Keratinocyte (primary cell): ENCODE measurements around the gene BCL2. TPM values are rescaled to one million over a fixed set of nuclear protein-coding genes. Genes with fewer than 3 reads are reported as not detected.

ENCODE experiments used
- DNase-seq: peaks from one replicate; pipeline ENCODE4 v3.0.0-alpha.2; 2011; ENCODE audit warnings: low read depth, missing footprints, low spot score
- FAIRE-seq: peaks from 2 replicates; lab custom pipeline; 2011; peaks lifted over from hg19 to GRCh38; lab: Jason Lieb, UNC
- H2AFZ ChIP-seq: 2 replicates; pipeline ENCODE4 v1.6.0; 2012; ENCODE audit warnings: low read length, control low read depth, inconsistent platforms; ENCODE audit not compliant: control insufficient read depth
- H3K27ac ChIP-seq: 2 replicates; pipeline ENCODE4 v1.5.1; 2011; ENCODE audit warnings: low read length; ENCODE audit not compliant: control insufficient read depth, insufficient read depth
- H3K27me3 ChIP-seq: 3 replicates; pipeline ENCODE4 v1.6.0; 2011; ENCODE audit warnings: low read length; ENCODE audit not compliant: control insufficient read depth, insufficient read depth; ENCODE audit errors: extremely low read depth
- H3K36me3 ChIP-seq, 2 experiments: 2 replicates in 1 of 2; 3 replicates in 1 of 2; pipeline ENCODE4 v1.5.1; 2011; ENCODE audit warnings: low read length in 2 of 2, mild to moderate bottlenecking in 1 of 2; ENCODE audit not compliant: control insufficient read depth in 2 of 2, insufficient read depth in 2 of 2; ENCODE audit errors: extremely low read depth in 1 of 2
- H3K4me1 ChIP-seq: 3 replicates; pipeline ENCODE4 v1.5.1; 2011; ENCODE audit warnings: low read length; ENCODE audit not compliant: control insufficient read depth, insufficient read depth; ENCODE audit errors: extremely low read depth
- H3K4me2 ChIP-seq: 3 replicates; pipeline ENCODE4 v1.6.0; 2011; ENCODE audit warnings: low read depth, low read length; ENCODE audit not compliant: control insufficient read depth, insufficient read depth; ENCODE audit errors: extremely low read depth
- H3K4me3 ChIP-seq, 3 experiments: fragments of 200-600 bp in 1 of 3; sonication (generic) in 1 of 3; 2 replicates in 2 of 3; 3 replicates in 1 of 3; pipeline ENCODE4 v1.5.1; 2011 to 2016; ENCODE audit warnings: low read length in 3 of 3, mild to moderate bottlenecking in 3 of 3, control low read depth in 2 of 3, inconsistent platforms in 1 of 3, low read depth in 1 of 3, mixed read lengths in 1 of 3, mixed run types in 1 of 3, moderate library complexity in 1 of 3; ENCODE audit not compliant: control insufficient read depth in 2 of 3, insufficient read depth in 2 of 3; ENCODE audit errors: extremely low read depth in 1 of 3
- H3K79me2 ChIP-seq: 2 replicates; pipeline ENCODE4 v1.6.0; 2012; ENCODE audit warnings: low read length; ENCODE audit not compliant: control insufficient read depth, insufficient read depth
- H3K9ac ChIP-seq: 3 replicates; pipeline ENCODE4 v1.6.0; 2011; ENCODE audit warnings: low read length; ENCODE audit not compliant: control insufficient read depth, insufficient read depth; ENCODE audit errors: extremely low read depth
- H3K9me1 ChIP-seq: 3 replicates; pipeline ENCODE4 v1.6.0; 2011; ENCODE audit warnings: low read length; ENCODE audit not compliant: control insufficient read depth, insufficient read depth; ENCODE audit errors: extremely low read depth
- H3K9me3 ChIP-seq: 2 replicates; pipeline ENCODE4 v1.5.1; 2012; ENCODE audit warnings: low read depth, low read length; ENCODE audit not compliant: control insufficient read depth
- H4K20me1 ChIP-seq: 3 replicates; pipeline ENCODE4 v1.6.0; 2011; ENCODE audit warnings: low read length; ENCODE audit not compliant: control insufficient read depth, insufficient read depth; ENCODE audit errors: extremely low read depth
- EZH2 ChIP-seq: IDR thresholded peaks from one replicate; pipeline ENCODE4 v1.6.1; 2012; ENCODE audit warnings: inconsistent platforms, mild to moderate bottlenecking, low read length, moderate library complexity
- dilution Hi-C: fragments of 300-500 bp; cut with MboI; formaldehyde crosslinking; loops from one replicate; pipeline ENCODE4 v1.7.0; 2020; ENCODE audit warnings: low sequenced_read_pairs; ENCODE audit not compliant: extremely low pct_ligation_motif_present
- polyA plus RNA-seq, 5 experiments: library from polyadenylated mRNA; depleted of rRNA in 3 of 5; stranded (reverse) in 3 of 5; stranded (forward) in 1 of 5; unstranded in 1 of 5; fragments of >200 nt; gene quantifications; 1 replicate in 1 of 5; 2 replicates in 3 of 5; 3 replicates in 1 of 5; pipeline versions ENCODE4 v1.2.1 to v1.2.3, GENCODE V29; 2011 to 2012; ENCODE audit warnings: missing spikeins in 2 of 5, low read depth in 1 of 5, low replicate concordance in 1 of 5
- small RNA-seq, 3 experiments: library from RNA; depleted of rRNA; stranded (forward); fragments of <200 nt; gene quantifications; one replicate each; pipeline ENCODE3, GENCODE V24; 2012; ENCODE audit warnings: low read depth in 3 of 3, low replicate concordance in 1 of 3; ENCODE audit not compliant: insufficient read length in 3 of 3
- TF ChIP-seq, protein P1 (sequence below), 3 experiments: IDR thresholded peaks in 1 of 3; conservative IDR thresholded peaks in 1 of 3; optimal IDR thresholded peaks in 1 of 3; 2 replicates in 2 of 3; 3 replicates in 1 of 3; pipeline versions ENCODE3 to v1.5.1; 2011; ENCODE audit warnings: low read length in 3 of 3, mild to moderate bottlenecking in 3 of 3, moderate library complexity in 2 of 3, control low read depth in 1 of 3, inconsistent platforms in 1 of 3; ENCODE audit not compliant: insufficient read depth in 2 of 3; ENCODE audit errors: extremely low read depth in 1 of 3

Gene BCL2
- polyA plus RNA-seq, 1 donor (not counting 4 experiments of a cell fraction or from before 2014, with no cell fraction given) = 0.30 TPM

DNA sequence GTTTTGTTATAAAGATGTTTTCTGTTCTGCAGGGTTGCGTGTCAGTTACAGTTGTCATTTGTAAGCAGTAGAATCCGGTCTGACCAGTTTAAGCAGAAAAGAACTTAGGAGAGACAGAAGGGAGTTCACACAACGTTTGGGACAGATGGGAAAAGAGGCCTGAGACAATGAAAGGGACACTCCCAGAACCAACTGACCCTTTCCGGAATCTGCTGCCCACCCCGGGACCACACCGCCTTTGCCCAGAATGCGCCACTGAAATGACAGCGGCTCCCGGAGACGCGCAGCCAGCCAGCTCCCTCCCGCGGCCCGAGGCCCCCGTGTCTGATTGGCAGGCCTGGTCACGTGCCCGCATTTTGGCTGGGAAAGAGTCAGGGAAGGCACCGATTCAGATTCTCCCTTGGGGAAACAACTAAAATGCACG lies 244.6 kb downstream of the BCL2 start:
- Histone ChIP-seq H3K9ac (peak overlapping the region; percentile 78), H3K27ac (peak overlapping the region; percentile 62), H4K20me1 (no peaks in the 10 kb centered on the region), H3K36me3 (no peaks in the 10 kb centered on the region), H2AFZ (peak overlapping the region; percentile 96), H3K27me3 (no peaks in the 10 kb centered on the region), H3K4me1 (peaks cover 7% of the 10 kb centered on the region), H3K9me1 (no peaks in the 10 kb centered on the region), H3K4me3 (peak overlapping the region; percentile 33 to 83 (median 65)), H3K4me2 (peak overlapping the region; percentile 83), H3K79me2 (no peaks in the 10 kb centered on the region), H3K9me3 (peaks cover 3% of the 10 kb centered on the region)
- FAIRE-seq = peak; percentile 51
- no peak for TF ChIP-seq EZH2
- TF ChIP-seq, protein P1, sequence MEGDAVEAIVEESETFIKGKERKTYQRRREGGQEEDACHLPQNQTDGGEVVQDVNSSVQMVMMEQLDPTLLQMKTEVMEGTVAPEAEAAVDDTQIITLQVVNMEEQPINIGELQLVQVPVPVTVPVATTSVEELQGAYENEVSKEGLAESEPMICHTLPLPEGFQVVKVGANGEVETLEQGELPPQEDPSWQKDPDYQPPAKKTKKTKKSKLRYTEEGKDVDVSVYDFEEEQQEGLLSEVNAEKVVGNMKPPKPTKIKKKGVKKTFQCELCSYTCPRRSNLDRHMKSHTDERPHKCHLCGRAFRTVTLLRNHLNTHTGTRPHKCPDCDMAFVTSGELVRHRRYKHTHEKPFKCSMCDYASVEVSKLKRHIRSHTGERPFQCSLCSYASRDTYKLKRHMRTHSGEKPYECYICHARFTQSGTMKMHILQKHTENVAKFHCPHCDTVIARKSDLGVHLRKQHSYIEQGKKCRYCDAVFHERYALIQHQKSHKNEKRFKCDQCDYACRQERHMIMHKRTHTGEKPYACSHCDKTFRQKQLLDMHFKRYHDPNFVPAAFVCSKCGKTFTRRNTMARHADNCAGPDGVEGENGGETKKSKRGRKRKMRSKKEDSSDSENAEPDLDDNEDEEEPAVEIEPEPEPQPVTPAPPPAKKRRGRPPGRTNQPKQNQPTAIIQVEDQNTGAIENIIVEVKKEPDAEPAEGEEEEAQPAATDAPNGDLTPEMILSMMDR (optimal IDR thresholded peaks at IDR 0.05 in 1 of 3, IDR thresholded peaks at IDR 0.05 in 1 of 3, conservative IDR thresholded peaks at IDR 0.05 in 1 of 3; ENCODE audit: extremely low read depth in 1 of 3, insufficient read depth in 2 of 3, low read length in 3 of 3) = no peak
- DNase-seq = no peak
- dilution Hi-C loops = no loop called here

DNA sequence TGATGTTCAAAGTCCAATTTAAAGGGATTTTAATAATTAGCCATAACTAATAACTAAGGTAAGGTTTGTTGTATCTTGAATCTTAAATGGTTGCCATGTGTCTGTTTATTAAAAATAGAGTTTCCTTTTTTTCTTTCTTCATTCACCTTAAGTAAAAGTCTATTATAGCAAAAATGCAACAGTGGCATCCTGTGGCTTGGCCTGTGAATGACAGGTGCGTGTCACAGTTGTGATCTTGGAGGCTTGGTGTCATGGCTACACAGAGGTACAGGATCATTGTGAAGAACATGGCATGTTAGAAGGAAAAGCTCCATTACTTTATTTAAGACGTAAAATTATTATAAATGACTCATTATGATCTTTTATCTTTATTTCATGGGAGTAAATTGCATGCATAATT lies 246.1 kb downstream of the BCL2 start:
- no peak overlapping the region for H3K4me2 ChIP-seq
- FAIRE-seq (no peak), DNase-seq (no peak)
- peaks cover 7% of the 10 kb centered on the region for H3K4me1 ChIP-seq
- no peaks in the 10 kb centered on the region for H3K79me2 ChIP-seq
- no peaks in the 10 kb centered on the region for H3K9me1 ChIP-seq
- no peaks in the 10 kb centered on the region for H3K36me3 ChIP-seq
- no peak overlapping the region for H3K9ac ChIP-seq
- H3K9me3 ChIP-seq = no peaks in the 10 kb centered on the region
- TF ChIP-seq EZH2 = no peak
- TF ChIP-seq, protein P1 (optimal IDR thresholded peaks at IDR 0.05 in 1 of 3, IDR thresholded peaks at IDR 0.05 in 1 of 3, conservative IDR thresholded peaks at IDR 0.05 in 1 of 3; ENCODE audit: extremely low read depth in 1 of 3, insufficient read depth in 2 of 3, low read length in 3 of 3) = peak in 1 of 3 experiments; percentile 22
- H3K27ac ChIP-seq = no peak overlapping the region
- no peak overlapping the region for H2AFZ ChIP-seq
- no peak overlapping the region for H3K4me3 ChIP-seq
- H3K27me3 ChIP-seq = no peaks in the 10 kb centered on the region
- dilution Hi-C loops = no loop called here
- H4K20me1 ChIP-seq = no peaks in the 10 kb centered on the region

Small RNAs within 50 kb of the gene (small RNA-seq; reads per million reads assigned to genes)
- gene AC022726.1 = 0 reads per million in 3 experiments

Other genes starting within 250 kb of the BCL2 start
- gene KDSR, start 47.4 kb upstream of the BCL2 start, polyA plus RNA-seq = 58.3 to 86.4 TPM (median 68.6 TPM) in 3 replicates
- 45.7 to 65.3 TPM (median 54.9 TPM) in 3 replicates for gene VPS4B, start 102.7 kb upstream of the BCL2 start, polyA plus RNA-seq
- 473 to 1,046 TPM (median 833 TPM) in 3 replicates for gene SERPINB5, start 157.2 kb upstream of the BCL2 start, polyA plus RNA-seq
- gene SERPINB12, start 222.6 kb upstream of the BCL2 start, polyA plus RNA-seq = 0.05 to 0.21 TPM (median 0.10 TPM) in 3 replicates